Measurements from ENCODE around the gene TMOD4. TPM values are rescaled to one million over a fixed set of nuclear protein-coding genes. Genes with fewer than 3 reads are reported as not detected.

The TMOD4 gene
- total and polyA plus RNA-seq, 9 of the 15 experiments (the other 6 are each of a cell fraction or from before 2014, with no cell fraction given): 0.18 to 1.8 (median 1.1) TPM; not detected in 1

DNA sequence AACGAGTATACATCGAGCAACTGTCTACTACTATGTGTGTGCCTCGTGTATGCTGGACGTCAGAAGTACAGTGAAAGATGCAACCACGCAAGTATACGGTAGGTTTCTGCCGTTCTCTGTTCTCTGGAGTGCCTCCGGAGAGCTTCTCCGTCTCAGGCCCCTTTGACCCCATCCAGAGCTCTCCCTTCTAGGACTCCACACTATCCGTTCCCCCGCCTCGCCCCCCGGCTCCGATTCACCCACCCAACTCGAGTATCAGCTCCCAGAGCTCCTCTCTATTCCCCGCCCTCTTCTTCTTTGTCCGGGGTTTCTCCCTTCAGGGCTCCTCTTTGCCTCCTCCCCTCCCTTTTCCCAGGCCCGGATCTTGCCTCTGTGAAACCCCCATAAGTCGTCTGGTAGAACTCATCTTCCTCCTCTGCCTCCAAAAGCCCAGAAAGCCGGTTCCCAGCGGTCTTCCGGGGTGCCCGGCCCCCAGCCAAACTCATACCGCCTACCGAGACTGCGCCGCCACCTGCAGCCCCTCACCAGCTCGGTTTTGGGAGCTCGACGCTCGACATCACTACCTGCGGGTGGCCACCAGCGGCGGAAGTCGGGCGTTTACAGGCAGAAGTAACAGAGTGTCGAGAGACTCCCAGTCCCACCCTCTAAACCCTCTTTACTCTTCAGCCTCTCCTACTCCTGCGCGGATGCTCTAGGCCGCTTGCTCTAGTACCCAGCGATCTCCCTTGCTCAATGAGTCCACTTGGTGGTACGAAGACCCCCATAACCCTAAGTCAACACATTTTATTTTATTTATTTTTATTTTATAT, 14.1 kb upstream of the TMOD4 start, which contains the start of gene VPS72 (continued):
- TF ChIP-seq FOXK1 (CRISPR knock-in tag; IDR thresholded peaks at IDR 0.05; ENCODE audit: borderline replicate concordance) (no peak), RFX5 (IDR thresholded peaks at IDR 0.05; ENCODE audit: low read depth, low read length) (no peak), RBM25 (IDR thresholded peaks at IDR 0.05; ENCODE audit: low read depth, low read length, severe bottlenecking) (no peak), ZNF778 (CRISPR knock-in tag; IDR thresholded peaks at IDR 0.05) (no peak), HDAC3 (IDR thresholded peaks at IDR 0.05; ENCODE audit: borderline replicate concordance, partially characterized antibody) (no peak), ZNF830 (CRISPR knock-in tag; IDR thresholded peaks at IDR 0.05) (no peak), FOXP1 (CRISPR knock-in tag; IDR thresholded peaks at IDR 0.05) (no peak), TGIF2 (CRISPR knock-in tag; IDR thresholded peaks at IDR 0.05) (no peak), CEBPB (tag; IDR thresholded peaks at IDR 0.05) (no peak), MXI1 (IDR thresholded peaks at IDR 0.05; ENCODE audit: low read depth, low read length) (peak; percentile 45; the same call in 1 of the 2 replicates), HMG20B (CRISPR knock-in tag; IDR thresholded peaks at IDR 0.05) (no peak)
- TF ChIP-seq, protein P1, sequence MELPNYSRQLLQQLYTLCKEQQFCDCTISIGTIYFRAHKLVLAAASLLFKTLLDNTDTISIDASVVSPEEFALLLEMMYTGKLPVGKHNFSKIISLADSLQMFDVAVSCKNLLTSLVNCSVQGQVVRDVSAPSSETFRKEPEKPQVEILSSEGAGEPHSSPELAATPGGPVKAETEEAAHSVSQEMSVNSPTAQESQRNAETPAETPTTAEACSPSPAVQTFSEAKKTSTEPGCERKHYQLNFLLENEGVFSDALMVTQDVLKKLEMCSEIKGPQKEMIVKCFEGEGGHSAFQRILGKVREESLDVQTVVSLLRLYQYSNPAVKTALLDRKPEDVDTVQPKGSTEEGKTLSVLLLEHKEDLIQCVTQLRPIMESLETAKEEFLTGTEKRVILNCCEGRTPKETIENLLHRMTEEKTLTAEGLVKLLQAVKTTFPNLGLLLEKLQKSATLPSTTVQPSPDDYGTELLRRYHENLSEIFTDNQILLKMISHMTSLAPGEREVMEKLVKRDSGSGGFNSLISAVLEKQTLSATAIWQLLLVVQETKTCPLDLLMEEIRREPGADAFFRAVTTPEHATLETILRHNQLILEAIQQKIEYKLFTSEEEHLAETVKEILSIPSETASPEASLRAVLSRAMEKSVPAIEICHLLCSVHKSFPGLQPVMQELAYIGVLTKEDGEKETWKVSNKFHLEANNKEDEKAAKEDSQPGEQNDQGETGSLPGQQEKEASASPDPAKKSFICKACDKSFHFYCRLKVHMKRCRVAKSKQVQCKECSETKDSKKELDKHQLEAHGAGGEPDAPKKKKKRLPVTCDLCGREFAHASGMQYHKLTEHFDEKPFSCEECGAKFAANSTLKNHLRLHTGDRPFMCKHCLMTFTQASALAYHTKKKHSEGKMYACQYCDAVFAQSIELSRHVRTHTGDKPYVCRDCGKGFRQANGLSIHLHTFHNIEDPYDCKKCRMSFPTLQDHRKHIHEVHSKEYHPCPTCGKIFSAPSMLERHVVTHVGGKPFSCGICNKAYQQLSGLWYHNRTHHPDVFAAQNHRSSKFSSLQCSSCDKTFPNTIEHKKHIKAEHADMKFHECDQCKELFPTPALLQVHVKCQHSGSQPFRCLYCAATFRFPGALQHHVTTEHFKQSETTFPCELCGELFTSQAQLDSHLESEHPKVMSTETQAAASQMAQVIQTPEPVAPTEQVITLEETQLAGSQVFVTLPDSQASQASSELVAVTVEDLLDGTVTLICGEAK (IDR thresholded peaks at IDR 0.05): peak; percentile 77
- TF ChIP-seq, protein P1 (CRISPR knock-in tag; IDR thresholded peaks at IDR 0.05): no peak
- TF ChIP-seq, protein P2, sequence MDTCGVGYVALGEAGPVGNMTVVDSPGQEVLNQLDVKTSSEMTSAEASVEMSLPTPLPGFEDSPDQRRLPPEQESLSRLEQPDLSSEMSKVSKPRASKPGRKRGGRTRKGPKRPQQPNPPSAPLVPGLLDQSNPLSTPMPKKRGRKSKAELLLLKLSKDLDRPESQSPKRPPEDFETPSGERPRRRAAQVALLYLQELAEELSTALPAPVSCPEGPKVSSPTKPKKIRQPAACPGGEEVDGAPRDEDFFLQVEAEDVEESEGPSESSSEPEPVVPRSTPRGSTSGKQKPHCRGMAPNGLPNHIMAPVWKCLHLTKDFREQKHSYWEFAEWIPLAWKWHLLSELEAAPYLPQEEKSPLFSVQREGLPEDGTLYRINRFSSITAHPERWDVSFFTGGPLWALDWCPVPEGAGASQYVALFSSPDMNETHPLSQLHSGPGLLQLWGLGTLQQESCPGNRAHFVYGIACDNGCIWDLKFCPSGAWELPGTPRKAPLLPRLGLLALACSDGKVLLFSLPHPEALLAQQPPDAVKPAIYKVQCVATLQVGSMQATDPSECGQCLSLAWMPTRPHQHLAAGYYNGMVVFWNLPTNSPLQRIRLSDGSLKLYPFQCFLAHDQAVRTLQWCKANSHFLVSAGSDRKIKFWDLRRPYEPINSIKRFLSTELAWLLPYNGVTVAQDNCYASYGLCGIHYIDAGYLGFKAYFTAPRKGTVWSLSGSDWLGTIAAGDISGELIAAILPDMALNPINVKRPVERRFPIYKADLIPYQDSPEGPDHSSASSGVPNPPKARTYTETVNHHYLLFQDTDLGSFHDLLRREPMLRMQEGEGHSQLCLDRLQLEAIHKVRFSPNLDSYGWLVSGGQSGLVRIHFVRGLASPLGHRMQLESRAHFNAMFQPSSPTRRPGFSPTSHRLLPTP (IDR thresholded peaks at IDR 0.05; ENCODE audit: borderline replicate concordance, extremely low read depth, insufficient read length): no peak
